DMS53 treated with DMSO at 0.1 percent for 48 hours (cell line): ENCODE results near the gene MICAL3.

Experiments used
- DNase-seq: peaks from one replicate; lab custom pipeline; 2025; ENCODE audit not compliant: unreplicated experiment; lab: John Stamatoyannopoulos, UW

Gene MICAL3

GRCh38 chr22:17956630-17957029, 67.7 kb downstream of the MICAL3 start:
- no peak for DNase-seq

- no peak for DNase-seq
Measured at GRCh38 chr22:17955590-17956379, 68.6 kb downstream of the MICAL3 start.

- no peak for DNase-seq
Measured at GRCh38 chr22:17954860-17955587, 69.3 kb downstream of the MICAL3 start.

GRCh38 chr22:17954200-17954859, 70.0 kb downstream of the MICAL3 start:
- DNase-seq = no peak

- no peak for DNase-seq
Measured at GRCh38 chr22:17953147-17953546, 71.2 kb downstream of the MICAL3 start.

GRCh38 chr22:17952273-17952801, 72.0 kb downstream of the MICAL3 start:
- no peak for DNase-seq

GRCh38 chr22:17951315-17951714, 73.0 kb downstream of the MICAL3 start:
- no peak for DNase-seq

- no peak for DNase-seq
Measured at GRCh38 chr22:17950651-17951214, 73.6 kb downstream of the MICAL3 start.

- DNase-seq = no peak
Measured at GRCh38 chr22:17949642-17950473, 74.5 kb downstream of the MICAL3 start.

- DNase-seq = no peak
Measured at GRCh38 chr22:17948101-17948500, 76.3 kb downstream of the MICAL3 start.

GRCh38 chr22:17946662-17947367, 77.5 kb downstream of the MICAL3 start:
- DNase-seq = no peak

GRCh38 chr22:17945888-17946648, 78.3 kb downstream of the MICAL3 start:
- no peak for DNase-seq

GRCh38 chr22:17945156-17945887, 79.0 kb downstream of the MICAL3 start:
- no peak for DNase-seq

GRCh38 chr22:17944256-17944655, 80.1 kb downstream of the MICAL3 start:
- DNase-seq = no peak

- DNase-seq = no peak
Measured at GRCh38 chr22:17943533-17944249, 80.7 kb downstream of the MICAL3 start.

- DNase-seq = no peak
Measured at GRCh38 chr22:17942721-17943120, 81.6 kb downstream of the MICAL3 start.

GRCh38 chr22:17941471-17942406, 82.6 kb downstream of the MICAL3 start:
- no peak for DNase-seq
